GM19043 (cell line): ENCODE measurements around the gene TGOLN2.

ENCODE experiments used
- ATAC-seq: cut with Tn5 transposase; IDR thresholded peaks from one replicate; pipeline ENCODE4 v1.9.1; 2021; ENCODE audit warnings: low read depth; ENCODE audit not compliant: unreplicated experiment

The TGOLN2 gene

GRCh38 chr2:85269959-85270358 is 57.8 kb downstream of the TGOLN2 start:
- no peak for ATAC-seq
